ENCODE results near the gene HADHB.

DNA sequence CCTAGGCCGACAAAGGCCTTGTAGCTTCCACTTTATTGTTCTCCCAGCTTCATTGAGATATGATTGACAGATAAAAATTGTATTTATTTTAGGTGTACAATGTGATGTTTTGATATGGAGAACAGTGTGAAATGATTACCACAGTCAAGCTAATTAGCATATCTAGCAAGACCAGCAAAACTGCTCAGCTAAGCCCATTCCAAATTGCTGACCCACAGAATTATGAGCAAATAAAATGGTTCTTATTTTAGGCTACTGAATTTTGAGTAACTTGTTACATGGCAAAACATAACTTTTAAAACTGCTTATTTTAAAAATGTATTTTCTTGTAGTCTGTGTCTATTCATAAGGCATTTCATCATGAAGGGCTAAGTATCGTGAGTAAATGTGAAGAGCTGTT, 92.6 kb downstream of the HADHB start:
- TF ChIP-seq NRF1 (IDR thresholded peaks at IDR 0.05; ENCODE audit: low read depth, low read length) (no peak), TAF1 (IDR thresholded peaks at IDR 0.05; ENCODE audit: borderline replicate concordance, low read depth, low read length) (no peak), RFX5 (IDR thresholded peaks at IDR 0.05; ENCODE audit: low read length) (no peak), TEAD4 (IDR thresholded peaks at IDR 0.05; ENCODE audit: borderline replicate concordance, insufficient read depth) (no peak)
- TF ChIP-seq, protein P1, sequence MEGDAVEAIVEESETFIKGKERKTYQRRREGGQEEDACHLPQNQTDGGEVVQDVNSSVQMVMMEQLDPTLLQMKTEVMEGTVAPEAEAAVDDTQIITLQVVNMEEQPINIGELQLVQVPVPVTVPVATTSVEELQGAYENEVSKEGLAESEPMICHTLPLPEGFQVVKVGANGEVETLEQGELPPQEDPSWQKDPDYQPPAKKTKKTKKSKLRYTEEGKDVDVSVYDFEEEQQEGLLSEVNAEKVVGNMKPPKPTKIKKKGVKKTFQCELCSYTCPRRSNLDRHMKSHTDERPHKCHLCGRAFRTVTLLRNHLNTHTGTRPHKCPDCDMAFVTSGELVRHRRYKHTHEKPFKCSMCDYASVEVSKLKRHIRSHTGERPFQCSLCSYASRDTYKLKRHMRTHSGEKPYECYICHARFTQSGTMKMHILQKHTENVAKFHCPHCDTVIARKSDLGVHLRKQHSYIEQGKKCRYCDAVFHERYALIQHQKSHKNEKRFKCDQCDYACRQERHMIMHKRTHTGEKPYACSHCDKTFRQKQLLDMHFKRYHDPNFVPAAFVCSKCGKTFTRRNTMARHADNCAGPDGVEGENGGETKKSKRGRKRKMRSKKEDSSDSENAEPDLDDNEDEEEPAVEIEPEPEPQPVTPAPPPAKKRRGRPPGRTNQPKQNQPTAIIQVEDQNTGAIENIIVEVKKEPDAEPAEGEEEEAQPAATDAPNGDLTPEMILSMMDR (IDR thresholded peaks at IDR 0.05), result no peak
